ENCODE measurements around the gene SHLD2. TPM values are rescaled to one million over a fixed set of nuclear protein-coding genes. Genes with fewer than 3 reads are reported as not detected.
A peak's percentile ranks its signal among the peaks of the same experiment; 100 is the strongest.

The SHLD2 gene
- polyA plus RNA-seq, 3 donors = 10.2 to 16.3 (median 16.2) TPM

DNA sequence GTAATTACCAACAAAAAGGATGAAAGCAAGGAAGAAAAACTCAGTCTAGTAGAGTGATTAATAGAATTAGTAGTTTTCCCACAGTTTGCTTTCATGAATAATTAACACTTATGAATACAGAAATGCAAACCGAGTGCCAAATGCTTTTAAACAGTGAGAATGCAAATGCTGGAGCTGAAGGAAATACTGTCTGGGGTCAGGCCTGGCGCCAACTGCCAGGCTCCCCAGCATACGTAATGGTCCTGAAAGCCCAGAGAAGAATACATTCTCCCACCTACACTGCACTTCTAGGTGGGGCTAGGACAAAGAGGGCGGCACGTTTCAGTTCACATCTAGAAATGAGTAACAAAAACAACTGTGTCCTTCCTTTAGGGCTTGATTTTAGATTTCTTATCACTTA is 30.4 kb upstream of the SHLD2 start:
- Histone ChIP-seq H3K4me3 (replicated peaks in 1 of 3; ENCODE audit: low read depth in 2 of 3, low read length in 3 of 3) (no peak overlapping the region), H3K36me3 (replicated peaks in 1 of 2; ENCODE audit: control insufficient read depth in 1 of 2, insufficient read depth in 2 of 2, low read length in 2 of 2) (peaks cover 95 to 100% of the 10 kb centered on the region in 2 donors), H3K27ac (ENCODE audit: low read depth in 1 of 2, low read length in 2 of 2) (no peak overlapping the region), H2AFZ (ENCODE audit: insufficient read depth, low read depth, low read length, poor library complexity, severe bottlenecking) (no peak overlapping the region), H3K79me2 (ENCODE audit: insufficient read depth, low read length) (no peaks in the 10 kb centered on the region), H3K4me1 (ENCODE audit: control insufficient read depth in 1 of 2, insufficient read depth in 2 of 2, low read length in 2 of 2) (no peaks in the 10 kb centered on the region), H3K4me2 (replicated peaks; ENCODE audit: extremely low read depth, low read length, poor library complexity, severe bottlenecking) (no peak overlapping the region), H3K9me3 (replicated peaks in 1 of 2; ENCODE audit: control insufficient read depth in 1 of 2, insufficient read depth in 1 of 2, low read length in 2 of 2) (no peaks in the 10 kb centered on the region), H4K20me1 (ENCODE audit: insufficient read depth, low read length) (peaks cover 25% of the 10 kb centered on the region), H3K27me3 (ENCODE audit: control insufficient read depth in 2 of 2, insufficient read depth in 2 of 2, low read length in 2 of 2) (no peaks in the 10 kb centered on the region), H3K9ac (ENCODE audit: insufficient read depth, low read length, poor library complexity, severe bottlenecking) (no peak overlapping the region)
- no peaks in the 10 kb centered on the region for H3K4me1 Mint-ChIP-seq
- no peaks in the 10 kb centered on the region for H3K9me3 Mint-ChIP-seq
- H3K27ac Mint-ChIP-seq = peak overlapping the region in 2 of 7 donors; percentile 21 to 71
- intact Hi-C loops (cut with micrococcal nuclease) = no loop called here
- H3K4me3 Mint-ChIP-seq = no peak overlapping the region
- peaks cover 83 to 96% of the 10 kb centered on the region in 2 donors for H3K36me3 Mint-ChIP-seq
- no peaks in the 10 kb centered on the region for H3K27me3 Mint-ChIP-seq (ENCODE audit: low read depth in 3 of 3)
- DNase-seq = no peak
- TF ChIP-seq, protein P1, sequence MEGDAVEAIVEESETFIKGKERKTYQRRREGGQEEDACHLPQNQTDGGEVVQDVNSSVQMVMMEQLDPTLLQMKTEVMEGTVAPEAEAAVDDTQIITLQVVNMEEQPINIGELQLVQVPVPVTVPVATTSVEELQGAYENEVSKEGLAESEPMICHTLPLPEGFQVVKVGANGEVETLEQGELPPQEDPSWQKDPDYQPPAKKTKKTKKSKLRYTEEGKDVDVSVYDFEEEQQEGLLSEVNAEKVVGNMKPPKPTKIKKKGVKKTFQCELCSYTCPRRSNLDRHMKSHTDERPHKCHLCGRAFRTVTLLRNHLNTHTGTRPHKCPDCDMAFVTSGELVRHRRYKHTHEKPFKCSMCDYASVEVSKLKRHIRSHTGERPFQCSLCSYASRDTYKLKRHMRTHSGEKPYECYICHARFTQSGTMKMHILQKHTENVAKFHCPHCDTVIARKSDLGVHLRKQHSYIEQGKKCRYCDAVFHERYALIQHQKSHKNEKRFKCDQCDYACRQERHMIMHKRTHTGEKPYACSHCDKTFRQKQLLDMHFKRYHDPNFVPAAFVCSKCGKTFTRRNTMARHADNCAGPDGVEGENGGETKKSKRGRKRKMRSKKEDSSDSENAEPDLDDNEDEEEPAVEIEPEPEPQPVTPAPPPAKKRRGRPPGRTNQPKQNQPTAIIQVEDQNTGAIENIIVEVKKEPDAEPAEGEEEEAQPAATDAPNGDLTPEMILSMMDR (IDR thresholded peaks at IDR 0.05) = no peak
- WGBS (ENCODE audit: insufficient coverage) = 100% methylated on average over 1 of the region's 5 CpGs

DNA sequence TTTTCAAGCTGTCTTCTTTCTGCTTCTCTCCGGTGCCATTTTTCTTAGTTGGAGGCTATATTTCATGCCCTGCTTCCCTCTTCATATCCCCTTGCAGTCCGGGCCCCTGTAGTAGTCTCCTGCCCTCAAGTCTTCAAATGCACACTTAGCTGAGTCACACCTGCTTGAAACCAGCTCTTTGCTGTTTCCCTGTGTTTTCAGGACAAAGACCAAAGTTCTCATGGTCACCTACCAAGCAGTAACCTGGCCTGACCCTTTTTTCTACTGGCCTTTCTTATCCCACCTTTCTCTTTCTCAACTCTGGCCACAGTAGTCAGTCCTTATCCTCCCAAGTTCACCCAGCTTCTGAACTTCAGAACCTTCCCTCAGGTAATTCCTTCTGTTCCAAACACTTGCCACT is 28.8 kb upstream of the SHLD2 start:
- no peaks in the 10 kb centered on the region for H3K4me1 ChIP-seq (ENCODE audit: control insufficient read depth in 1 of 2, insufficient read depth in 2 of 2, low read length in 2 of 2)
- no peaks in the 10 kb centered on the region for H3K27me3 ChIP-seq (ENCODE audit: control insufficient read depth in 2 of 2, insufficient read depth in 2 of 2, low read length in 2 of 2)
- no peak overlapping the region for H3K4me3 ChIP-seq (replicated peaks in 1 of 3; ENCODE audit: low read depth in 2 of 3, low read length in 3 of 3)
- intact Hi-C loops (cut with micrococcal nuclease) = no loop called here
- H3K9ac ChIP-seq (ENCODE audit: insufficient read depth, low read length, poor library complexity, severe bottlenecking) = no peak overlapping the region
- no peak for DNase-seq
- TF ChIP-seq, protein P1 (IDR thresholded peaks at IDR 0.05) = no peak
- no peak overlapping the region for H3K4me2 ChIP-seq (replicated peaks; ENCODE audit: extremely low read depth, low read length, poor library complexity, severe bottlenecking)
- H3K27ac Mint-ChIP-seq = peak overlapping the region in 4 of 7 donors; percentile 29 to 75 (median 40)
- no peaks in the 10 kb centered on the region for H3K9me3 ChIP-seq (replicated peaks in 1 of 2; ENCODE audit: control insufficient read depth in 1 of 2, insufficient read depth in 1 of 2, low read length in 2 of 2)
- H3K4me1 Mint-ChIP-seq = no peaks in the 10 kb centered on the region
- H2AFZ ChIP-seq (ENCODE audit: insufficient read depth, low read depth, low read length, poor library complexity, severe bottlenecking) = no peak overlapping the region
- peaks cover 19% of the 10 kb centered on the region for H4K20me1 ChIP-seq (ENCODE audit: insufficient read depth, low read length)
- H3K79me2 ChIP-seq (ENCODE audit: insufficient read depth, low read length) = no peaks in the 10 kb centered on the region
- no peaks in the 10 kb centered on the region for H3K9me3 Mint-ChIP-seq
- H3K27ac ChIP-seq (ENCODE audit: low read depth in 1 of 2, low read length in 2 of 2) = peak overlapping the region in 1 of 2 donors; percentile 27
- peaks cover 89 to 100% of the 10 kb centered on the region in 2 donors for H3K36me3 ChIP-seq (replicated peaks in 1 of 2; ENCODE audit: control insufficient read depth in 1 of 2, insufficient read depth in 2 of 2, low read length in 2 of 2)
- WGBS (ENCODE audit: insufficient coverage) = 100% methylated on average over 2 of the region's 2 CpGs
- peaks cover 76 to 95% of the 10 kb centered on the region in 2 donors for H3K36me3 Mint-ChIP-seq
- H3K27me3 Mint-ChIP-seq (ENCODE audit: low read depth in 3 of 3) = no peaks in the 10 kb centered on the region
- no peak overlapping the region for H3K4me3 Mint-ChIP-seq

All from CD14-positive monocyte (primary cell).